Transverse colon (tissue), 4 donors: ENCODE results near the gene SGCG. TPM values are rescaled to one million over a fixed set of nuclear protein-coding genes. Genes with fewer than 3 reads are reported as not detected.

ENCODE experiments used
- DNase-seq: peaks from one replicate; pipeline ENCODE4 v3.0.0-alpha.2; 2019
- H3K27ac ChIP-seq, 4 donors: fragments of 200-600 bp; sonication (generic); 2 replicates each; pipeline ENCODE4 v1.5.1; 2016 to 2018; ENCODE audit warnings: inconsistent platforms in 4 of 4
- H3K27me3 ChIP-seq: fragments of 200-600 bp; sonication (generic); 2 replicates; pipeline ENCODE4 v1.5.1; 2017; ENCODE audit warnings: inconsistent platforms
- H3K36me3 ChIP-seq, 4 donors: fragments of 200-600 bp; sonication (generic); 2 replicates each; pipeline ENCODE4 v1.5.1; 2017 to 2019; ENCODE audit warnings: inconsistent platforms in 4 of 4
- H3K4me1 ChIP-seq, 4 donors: fragments of 200-600 bp; sonication (generic); 2 replicates each; pipeline ENCODE4 v1.5.1; 2017 to 2020; ENCODE audit warnings: inconsistent platforms in 4 of 4
- H3K4me3 ChIP-seq, 4 donors: fragments of 200-600 bp; sonication (generic); 1 replicate in 1 of 4; 2 replicates in 3 of 4; pipeline versions ENCODE4 v1.5.1 to v1.6.1; 2017 to 2019; ENCODE audit warnings: inconsistent platforms in 4 of 4
- H3K9me3 ChIP-seq, 2 donors: fragments of 200-600 bp; sonication (generic); 2 replicates each; pipeline ENCODE4 v1.5.1; 2017 to 2019; ENCODE audit warnings: inconsistent platforms in 2 of 2
- EP300 ChIP-seq: sonication (generic); formaldehyde crosslinking; IDR thresholded peaks from one replicate; pipeline ENCODE4 v1.6.1; 2017; ENCODE audit warnings: antibody characterized with exemption, low read depth
- POLR2A ChIP-seq: fragments of 450-650 bp; IDR thresholded peaks from one replicate; pipeline ENCODE4 v1.6.1; 2016; ENCODE audit warnings: antibody characterized with exemption, mild to moderate bottlenecking, moderate library complexity
- POLR2AphosphoS5 ChIP-seq, 3 donors: sonication (generic); formaldehyde crosslinking; IDR thresholded peaks; one replicate each; pipeline ENCODE4 v1.6.1; 2016; ENCODE audit warnings: antibody characterized with exemption in 3 of 3
- WGBS, 2 donors: methylation state at CpG; one replicate each; pipeline ENCODE4 v1.1.5; 2018; ENCODE audit warnings: low coverage in 1 of 2; 5-methylcytosine and 5-hydroxymethylcytosine counted together
- in situ Hi-C, 4 donors: fragments of 200-750 bp; cut with MboI; loops; one replicate each; pipeline versions ENCODE4 v1.15.0 to v1.15.1; 2017; ENCODE audit warnings: low sequenced_read_pairs in 3 of 4, low pct_ligation_motif_present in 1 of 4, low pct_unique_long_range_greater_than_20kb in 1 of 4
- intact Hi-C: fragments of 100-400 bp; cut with DNase I; formaldehyde crosslinking; loops from one replicate; pipeline ENCODE4 v1.15.1; 2023; ENCODE audit warnings: low total_unique reads
- total RNA-seq, 4 donors: library from RNA; depleted of rRNA; stranded (reverse); fragments of >200 nt; gene quantifications; one replicate each; pipeline ENCODE4 v1.1.0, GENCODE V29; 2016
- TF ChIP-seq, protein P1 (sequence below), 5 experiments: fragments of 200-600 bp in 3 of 5; fragments of 450-650 bp in 2 of 5; sonication (generic) in 3 of 5; IDR thresholded peaks; 1 replicate in 2 of 5; 2 replicates in 3 of 5; pipeline ENCODE4 v1.5.1; 2016 to 2017; ENCODE audit warnings: antibody characterized with exemption in 5 of 5, inconsistent platforms in 3 of 5, mild to moderate bottlenecking in 2 of 5, moderate library complexity in 1 of 5

Gene SGCG
- total RNA-seq, 4 donors from 2014 or later = not detected

DNA sequence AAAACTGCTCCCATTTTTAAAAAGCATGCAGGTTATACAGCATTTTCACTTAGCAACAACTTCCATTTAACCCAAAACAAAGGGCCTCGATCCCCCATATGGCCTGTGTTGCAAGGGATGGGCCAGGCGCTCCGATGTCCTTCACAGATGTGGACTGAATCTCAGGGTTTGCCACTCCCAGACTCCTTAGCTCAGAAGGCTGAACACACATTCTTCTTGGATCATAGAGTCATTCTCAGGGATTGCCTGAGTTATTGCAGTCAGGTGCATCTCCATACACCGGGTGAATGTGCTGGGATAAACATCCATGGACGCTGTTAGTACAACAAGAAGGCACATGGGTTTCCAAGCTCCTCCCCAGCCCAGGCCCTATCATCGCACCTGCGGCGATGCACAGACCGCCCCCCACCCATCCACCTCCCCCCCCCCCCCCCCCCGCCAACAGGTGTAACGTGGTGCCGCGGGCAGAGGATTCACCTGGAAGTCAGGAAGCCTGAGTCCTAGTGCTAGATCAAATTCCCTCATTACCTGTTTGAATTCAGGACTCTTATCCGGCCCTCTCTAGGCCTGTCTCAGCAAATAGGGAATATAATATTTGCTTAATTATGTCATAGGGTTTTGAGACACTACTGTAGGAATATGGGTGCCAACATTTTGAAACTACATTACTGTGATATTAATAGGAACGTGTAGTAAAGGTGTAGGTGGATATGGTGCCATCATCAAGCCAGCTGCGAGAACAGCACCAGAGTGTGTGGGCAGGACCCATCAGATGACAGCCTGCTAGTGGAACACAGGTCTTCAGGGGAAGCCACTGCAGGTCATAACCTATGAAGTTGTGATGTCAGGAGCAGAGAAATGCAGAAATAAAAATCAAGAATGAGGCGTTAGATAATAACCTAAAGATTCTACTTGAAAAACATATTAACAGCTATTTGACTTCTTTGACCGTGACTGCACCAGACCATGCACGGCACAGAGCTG, 141.9 kb downstream of the SGCG start:
- Histone ChIP-seq H3K4me1 (peaks cover 0 to 12% (median 6%) of the 10 kb centered on the region in 4 donors), H3K4me3 (no peak overlapping the region), H3K36me3 (no peaks in the 10 kb centered on the region), H3K27ac (peak overlapping the region in 1 of 4 donors; percentile 18), H3K9me3 (no peaks in the 10 kb centered on the region), H3K27me3 (no peaks in the 10 kb centered on the region)
- no peak for DNase-seq
- in situ Hi-C loops (no loop called here), intact Hi-C loops (no loop called here)
- 83 to 86% methylated on average over 5 to 19 of the region's 19 CpGs for WGBS, 2 donors
- no peak for TF ChIP-seq POLR2AphosphoS5 (IDR thresholded peaks at IDR 0.05)
- no peak for TF ChIP-seq EP300
- TF ChIP-seq, protein P1, sequence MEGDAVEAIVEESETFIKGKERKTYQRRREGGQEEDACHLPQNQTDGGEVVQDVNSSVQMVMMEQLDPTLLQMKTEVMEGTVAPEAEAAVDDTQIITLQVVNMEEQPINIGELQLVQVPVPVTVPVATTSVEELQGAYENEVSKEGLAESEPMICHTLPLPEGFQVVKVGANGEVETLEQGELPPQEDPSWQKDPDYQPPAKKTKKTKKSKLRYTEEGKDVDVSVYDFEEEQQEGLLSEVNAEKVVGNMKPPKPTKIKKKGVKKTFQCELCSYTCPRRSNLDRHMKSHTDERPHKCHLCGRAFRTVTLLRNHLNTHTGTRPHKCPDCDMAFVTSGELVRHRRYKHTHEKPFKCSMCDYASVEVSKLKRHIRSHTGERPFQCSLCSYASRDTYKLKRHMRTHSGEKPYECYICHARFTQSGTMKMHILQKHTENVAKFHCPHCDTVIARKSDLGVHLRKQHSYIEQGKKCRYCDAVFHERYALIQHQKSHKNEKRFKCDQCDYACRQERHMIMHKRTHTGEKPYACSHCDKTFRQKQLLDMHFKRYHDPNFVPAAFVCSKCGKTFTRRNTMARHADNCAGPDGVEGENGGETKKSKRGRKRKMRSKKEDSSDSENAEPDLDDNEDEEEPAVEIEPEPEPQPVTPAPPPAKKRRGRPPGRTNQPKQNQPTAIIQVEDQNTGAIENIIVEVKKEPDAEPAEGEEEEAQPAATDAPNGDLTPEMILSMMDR (IDR thresholded peaks at IDR 0.05) = no peak
- no peak for TF ChIP-seq POLR2A

DNA sequence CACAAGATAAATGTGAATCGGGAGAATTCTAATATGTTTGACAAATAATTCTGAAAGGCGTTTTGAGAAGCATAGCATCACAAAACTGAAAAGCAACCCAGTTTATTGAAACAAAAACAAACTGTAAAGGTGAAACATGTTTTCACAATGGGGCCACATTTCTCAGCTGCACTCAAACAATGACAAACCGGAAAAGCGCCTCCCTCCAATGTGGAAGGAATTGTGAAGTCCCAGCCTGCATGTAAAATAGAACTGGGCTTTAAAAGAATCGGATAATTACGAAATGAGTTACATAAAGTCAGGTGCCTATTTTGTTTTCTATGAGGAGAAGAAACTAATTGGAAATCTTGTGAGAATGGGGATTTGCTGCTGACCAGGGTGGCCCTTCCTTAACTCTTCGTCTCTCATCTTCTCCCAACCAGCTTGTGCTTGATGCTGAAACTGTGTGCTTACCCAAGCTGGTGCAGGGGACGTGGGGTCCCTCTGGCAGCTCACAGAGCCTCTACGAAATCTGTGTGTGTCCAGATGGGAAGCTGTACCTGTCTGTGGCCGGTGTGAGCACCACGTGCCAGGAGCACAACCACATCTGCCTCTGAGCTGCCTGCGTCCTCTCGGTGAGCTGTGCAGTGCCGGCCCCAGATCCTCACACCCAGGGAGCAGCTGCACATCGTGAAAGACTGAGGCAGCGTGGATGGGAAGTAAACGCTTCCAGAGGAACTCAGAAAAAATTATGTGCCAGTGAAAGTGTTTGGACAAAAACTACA, 143.3 kb downstream of the SGCG start:
- 67 to 71% methylated on average over 7 to 17 of the region's 17 CpGs for WGBS, 2 donors
- Histone ChIP-seq H3K4me3 (no peak overlapping the region), H3K9me3 (no peaks in the 10 kb centered on the region), H3K27me3 (no peaks in the 10 kb centered on the region), H3K27ac (no peak overlapping the region), H3K4me1 (peaks cover 0 to 12% (median 6%) of the 10 kb centered on the region in 4 donors), H3K36me3 (no peaks in the 10 kb centered on the region)
- TF ChIP-seq POLR2AphosphoS5 (IDR thresholded peaks at IDR 0.05) (no peak), POLR2A (no peak), EP300 (no peak)
- TF ChIP-seq, protein P1 (IDR thresholded peaks at IDR 0.05) = no peak
- intact Hi-C loops = no loop called here
- in situ Hi-C loops = no loop called here
- DNase-seq = no peak

GRCh38 chr13:23325191-23325590, 144.4 kb downstream of the SGCG start:
- H3K36me3 ChIP-seq = no peaks in the 10 kb centered on the region
- no peak for DNase-seq
- TF ChIP-seq POLR2A (no peak), POLR2AphosphoS5 (IDR thresholded peaks at IDR 0.05) (no peak), EP300 (no peak)
- TF ChIP-seq, protein P1 (IDR thresholded peaks at IDR 0.05) = no peak
- 69 to 90% methylated on average over 1 to 2 of the region's 2 CpGs for WGBS, 2 donors
- H3K27ac ChIP-seq = no peak overlapping the region
- H3K4me3 ChIP-seq = no peak overlapping the region
- no peaks in the 10 kb centered on the region for H3K27me3 ChIP-seq
- intact Hi-C loops = no loop called here
- H3K9me3 ChIP-seq = no peaks in the 10 kb centered on the region
- peaks cover 0 to 12% (median 6%) of the 10 kb centered on the region in 4 donors for H3K4me1 ChIP-seq
- in situ Hi-C loops = no loop called here

- no peak for DNase-seq
- Histone ChIP-seq H3K27ac (no peak overlapping the region), H3K9me3 (peaks cover 0 to 15% of the 10 kb centered on the region in 2 donors), H3K36me3 (no peaks in the 10 kb centered on the region), H3K4me3 (no peak overlapping the region), H3K4me1 (no peaks in the 10 kb centered on the region), H3K27me3 (no peaks in the 10 kb centered on the region)
- intact Hi-C loops (no loop called here), in situ Hi-C loops (no loop called here)
- TF ChIP-seq EP300 (no peak), POLR2AphosphoS5 (IDR thresholded peaks at IDR 0.05) (no peak), POLR2A (no peak)
- TF ChIP-seq, protein P1 (IDR thresholded peaks at IDR 0.05) = no peak
- 78 to 79% methylated on average over 4 to 6 of the region's 6 CpGs for WGBS, 2 donors
Measured at GRCh38 chr13:23330356-23330755, 149.6 kb downstream of the SGCG start.
